K562 (cell line): ENCODE data around the gene USH2A. TPM values are rescaled to one million over a fixed set of nuclear protein-coding genes. Genes with fewer than 3 reads are reported as not detected.

Source experiments
- ATAC-seq: fragments of 200-7000 bp; cut with Tn5 transposase; 3 replicates; pipeline ENCODE4 v1.9.1; 2020; ENCODE audit warnings: moderate library complexity
- BruUV-seq: library from RNA; stranded (reverse); fragments of 400-500 nt; replicated peaks from 2 replicates; lab custom pipeline; 2021; lab: Mats Ljungman, UMichigan
- CTCF ChIA-PET: fragments of 300-600 bp; formaldehyde crosslinking; extraction: SDS; loops from one replicate; lab custom pipeline; 2021; ENCODE audit warnings: low intra/inter-chr PET ratio; lab: Yijun Ruan, JAX
- POLR2A ChIA-PET: fragments of 300-600, 350-650 bp; sonication (Branson Sonifier 250); formaldehyde crosslinking; extraction: SDS; loops from one replicate; lab custom pipeline; 2021; ENCODE audit warnings: antibody characterized with exemption, inconsistent platforms; lab: Yijun Ruan, JAX
- DNase-seq, 4 experiments: peaks; one replicate each; pipeline versions ENCODE4 v3.0.0 to v3.0.0-alpha.2; 2011 to 2018; ENCODE audit warnings: low spot score in 3 of 4, mixed read lengths in 3 of 4; ENCODE audit errors: extremely low read depth in 1 of 4
- FAIRE-seq: peaks from 2 replicates; lab custom pipeline; 2011; peaks lifted over from hg19 to GRCh38; lab: Jason Lieb, UNC
- H2AFZ ChIP-seq: 2 replicates; pipeline ENCODE4 v1.6.0; 2011; ENCODE audit warnings: low read depth, low read length, control low read depth, inconsistent platforms
- H3K27ac ChIP-seq: fragments of 200-600 bp; 3 replicates; pipeline ENCODE4 v1.8.0; 2011; ENCODE audit warnings: low read depth, mild to moderate bottlenecking, control low read depth, inconsistent platforms, low read length, moderate library complexity, mixed read lengths; ENCODE audit errors: extremely low read depth
- H3K27me3 ChIP-seq, 2 experiments: fragments of 300-600 bp in 1 of 2; 2 replicates in 1 of 2; 3 replicates in 1 of 2; pipeline versions ENCODE4 v1.6.0 to v1.8.0; 2011; ENCODE audit warnings: inconsistent platforms in 2 of 2, low read length in 2 of 2, mild to moderate bottlenecking in 1 of 2, mixed read lengths in 1 of 2, moderate library complexity in 1 of 2; ENCODE audit not compliant: control insufficient read depth in 2 of 2, insufficient read depth in 2 of 2
- H3K36me3 ChIP-seq: fragments of 300-600 bp; 3 replicates; pipeline ENCODE4 v1.8.0; 2011; ENCODE audit warnings: mild to moderate bottlenecking, low read length, inconsistent platforms; ENCODE audit not compliant: control insufficient read depth, insufficient read depth
- H3K4me1 ChIP-seq, 2 experiments: fragments of 200-600 bp in 1 of 2; replicated peaks in 1 of 2; 2 replicates in 1 of 2; 3 replicates in 1 of 2; pipeline versions ENCODE4 v1.5.1 to v1.8.0; 2011; ENCODE audit warnings: inconsistent platforms in 2 of 2, low read length in 2 of 2, mild to moderate bottlenecking in 1 of 2, mixed read lengths in 1 of 2, moderate library complexity in 1 of 2; ENCODE audit not compliant: control insufficient read depth in 2 of 2, insufficient read depth in 2 of 2
- H3K4me2 ChIP-seq: 2 replicates; pipeline ENCODE4 v1.6.1; 2011; ENCODE audit warnings: low read length, control low read depth, inconsistent platforms, mixed read lengths; ENCODE audit not compliant: insufficient read depth
- H3K4me3 ChIP-seq: fragments of 200-600 bp; sonication (generic), shearing (Covaris generic); 2 replicates; pipeline ENCODE4 v1.5.1; 2016; ENCODE audit warnings: control low read depth, inconsistent platforms
- H3K79me2 ChIP-seq: fragments of 200-600 bp; 3 replicates; pipeline ENCODE4 v1.8.0; 2011; ENCODE audit warnings: low read length, inconsistent platforms; ENCODE audit not compliant: control insufficient read depth, insufficient read depth
- H3K9ac ChIP-seq, 2 experiments: 2 replicates each; pipeline versions ENCODE4 v1.6.0 to v1.6.1; 2011; ENCODE audit warnings: low read depth in 2 of 2, low read length in 2 of 2, control low read depth in 1 of 2, inconsistent platforms in 1 of 2, mild to moderate bottlenecking in 1 of 2, mixed read lengths in 1 of 2; ENCODE audit not compliant: insufficient read depth in 1 of 2
- H3K9me1 ChIP-seq: one replicate; pipeline ENCODE4 v1.6.0; 2011; ENCODE audit warnings: inconsistent platforms, mild to moderate bottlenecking, low read length, moderate library complexity; ENCODE audit not compliant: control insufficient read depth, insufficient read depth
- H3K9me3 ChIP-seq: replicated peaks from 2 replicates; pipeline ENCODE4 v1.5.1; 2011; ENCODE audit warnings: low read depth, low read length, inconsistent platforms; ENCODE audit not compliant: control insufficient read depth, insufficient read depth
- H4K20me1 ChIP-seq: replicated peaks from 2 replicates; pipeline ENCODE4 v1.6.1; 2011; ENCODE audit warnings: low read length, inconsistent platforms, mixed read lengths; ENCODE audit not compliant: control insufficient read depth, insufficient read depth
- CGGBP1 ChIP-seq: fragments of 250-450 bp; sonication (Bioruptor Pico); IDR thresholded peaks from 2 replicates; pipeline ENCODE4 v1.9.0; 2021; ENCODE audit warnings: mild to moderate bottlenecking
- DEAF1 ChIP-seq: fragments of 450-650 bp; formaldehyde crosslinking; IDR thresholded peaks from 2 replicates; pipeline ENCODE4 v1.4.0; 2020; ENCODE audit warnings: mild to moderate bottlenecking, moderate library complexity
- ELF1 ChIP-seq: fragments of 200-800 bp; sonication (Bioruptor generic); IDR thresholded peaks from 2 replicates; pipeline ENCODE4 v1.6.1; 2016; ENCODE audit warnings: missing genetic modification characterization, missing compliant biosample characterization
- MYC ChIP-seq, 2 experiments: fragments of 250-450 bp in 1 of 2; sonication (Bioruptor Pico) in 1 of 2; IDR thresholded peaks; 2 replicates each; pipeline versions ENCODE4 v1.5.1 to v1.6.1; 2012 to 2021; ENCODE audit warnings: low read depth in 2 of 2, borderline replicate concordance in 1 of 2, improper control_type of control experiment in 1 of 2, low read length in 1 of 2, mild to moderate bottlenecking in 1 of 2, moderate library complexity in 1 of 2
- PBX2 ChIP-seq, 2 experiments: IDR thresholded peaks in 1 of 2; conservative IDR thresholded peaks in 1 of 2; 2 replicates each; pipeline ENCODE4 v1.6.1; 2016; ENCODE audit warnings: low read depth in 2 of 2, mild to moderate bottlenecking in 1 of 2, missing compliant biosample characterization in 1 of 2, missing genetic modification characterization in 1 of 2, moderate library complexity in 1 of 2
- PHTF2 ChIP-seq: fragments of 250-450 bp; sonication (Bioruptor Pico); IDR thresholded peaks from 2 replicates; pipeline ENCODE4 v1.5.0; 2021; ENCODE audit warnings: mild to moderate bottlenecking
- STAG1 ChIP-seq: sonication (generic); formaldehyde crosslinking; IDR thresholded peaks from 2 replicates; pipeline ENCODE4 v1.5.0; 2020; ENCODE audit warnings: missing genetic modification reagents, borderline replicate concordance
- TRIM25 ChIP-seq: fragments of 450-650 bp; IDR thresholded peaks from 2 replicates; pipeline ENCODE4 v1.7.0; 2016; ENCODE audit warnings: borderline replicate concordance
- ZBTB2 ChIP-seq: fragments of 450-650 bp; IDR thresholded peaks from 2 replicates; pipeline ENCODE4 v1.6.1; 2016; ENCODE audit warnings: antibody characterized with exemption
- ZNF589 ChIP-seq: fragments of 200-800 bp; sonication (Bioruptor generic); IDR thresholded peaks from 2 replicates; pipeline ENCODE4 v1.6.1; 2016; ENCODE audit warnings: low read depth, missing genetic modification characterization, missing compliant biosample characterization
- WGBS: fragments of 100-300 bp; shearing (Covaris generic); methylation state at CpG from one replicate; pipeline ENCODE4 v1.1.6; 2016; ENCODE audit warnings: low coverage, mixed read lengths; ENCODE audit not compliant: insufficient coverage; ENCODE audit errors: missing lambda C conversion rate; 5-methylcytosine and 5-hydroxymethylcytosine counted together
- in situ Hi-C: fragments of 300-500 bp; cut with MboI; formaldehyde crosslinking; loops from 4 replicates; pipeline ENCODE4 v1.15.0; 2018; ENCODE audit warnings: inconsistent platforms, mixed read lengths
- intact Hi-C: fragments of 100-400 bp; cut with micrococcal nuclease; formaldehyde crosslinking; loops from 2 replicates; pipeline ENCODE4 v1.14.2; 2022
- polyA plus RNA-seq, 8 experiments: library from polyadenylated mRNA; depleted of rRNA in 4 of 8; stranded (reverse) in 5 of 8; unstranded in 3 of 8; fragments of >200 nt; fragmentation: Nextera tagmentation in 2 of 8; fragmentation: Illumina TruSeq in 1 of 8; extraction: Ambion mirVana in 2 of 8; extraction: Trizol in 1 of 8; gene quantifications; 2 replicates each; pipeline versions ENCODE4 v1.2.1 to v1.2.3, GENCODE V29; 2011 to 2014; ENCODE audit warnings: inconsistent platforms in 1 of 8, missing spikeins in 1 of 8
- total RNA-seq, 7 experiments: library from RNA; depleted of rRNA in 6 of 7; stranded (reverse); fragments of >200 nt in 6 of 7; fragmentation: Illumina TruSeq in 2 of 7; extraction: Trizol in 2 of 7; gene quantifications; 2 replicates each; pipeline versions ENCODE4 v1.2.1 to v1.2.3, GENCODE V29; 2011 to 2021; ENCODE audit warnings: low replicate concordance in 1 of 7

The USH2A gene
- total and polyA plus RNA-seq, 9 of the 15 experiments (the other 6 are each of a cell fraction or from before 2014, with no cell fraction given) = under 0.01 TPM; not detected in 7

- TF ChIP-seq ZNF589 = no peak
Measured at GRCh38 chr1:215992620-215993019, 430.6 kb downstream of the USH2A start (continued).

GRCh38 chr1:215987092-215987875 is 436.0 kb downstream of the USH2A start:
- no peak for FAIRE-seq
- Histone ChIP-seq H3K4me2 (no peak overlapping the region), H4K20me1 (no peaks in the 10 kb centered on the region), H3K36me3 (no peaks in the 10 kb centered on the region), H3K4me1 (no peaks in the 10 kb centered on the region), H2AFZ (no peak overlapping the region), H3K9ac (no peak overlapping the region), H3K4me3 (no peak overlapping the region), H3K27me3 (no peaks in the 10 kb centered on the region), H3K27ac (no peak overlapping the region), H3K9me1 (no peaks in the 10 kb centered on the region), H3K9me3 (no peaks in the 10 kb centered on the region; the same call in 1 of the 2 replicates), H3K79me2 (no peaks in the 10 kb centered on the region)
- 1% methylated on average over 7 of the region's 7 CpGs for WGBS
- in situ Hi-C loops = no loop called here
- ChIA-PET CTCF (no interaction called here), POLR2A (no interaction called here)
- DNase-seq = no peak
- intact Hi-C loops = no loop called here
- BruUV-seq = no TSS peak
- ATAC-seq = no peak
- TF ChIP-seq PBX2 (CRISPR knock-in tag; IDR thresholded peaks at IDR 0.05; ENCODE audit: low read depth) = no peak
- TF ChIP-seq PBX2 (tag; conservative IDR thresholded peaks at IDR 0.05; ENCODE audit: low read depth) = no peak
- TF ChIP-seq ELF1 (tag) = no peak
- TF ChIP-seq DEAF1 (CRISPR knock-in tag) = no peak
- TF ChIP-seq STAG1 = no peak
- TF ChIP-seq PHTF2 (CRISPR knock-in tag) = no peak
- TF ChIP-seq ZBTB2 = no peak
- TF ChIP-seq TRIM25 = no peak
- TF ChIP-seq CGGBP1 (CRISPR knock-in tag) = no peak
- TF ChIP-seq MYC (IDR thresholded peaks at IDR 0.05; ENCODE audit: low read depth, low read length) = no peak
- no peak for TF ChIP-seq MYC (CRISPR knock-in tag; IDR thresholded peaks at IDR 0.05; ENCODE audit: borderline replicate concordance, low read depth)
